Measurements from ENCODE around the gene MYO18A.

The MYO18A gene

GRCh38 chr17:29036584-29036983, 143.6 kb downstream of the MYO18A start:
- no peak for DNase-seq (ENCODE audit: low read depth in 1 of 2, low spot score in 1 of 2)

- DNase-seq (ENCODE audit: low read depth in 1 of 2, low spot score in 1 of 2): no peak
Observed at GRCh38 chr17:29034510-29034909, 145.7 kb downstream of the MYO18A start.

- no peak for DNase-seq (ENCODE audit: low read depth in 1 of 2, low spot score in 1 of 2)
Observed at GRCh38 chr17:29032857-29033197, 147.4 kb downstream of the MYO18A start.

GRCh38 chr17:29032013-29032856, 148.0 kb downstream of the MYO18A start:
- DNase-seq (ENCODE audit: low read depth in 1 of 2, low spot score in 1 of 2): no peak

GRCh38 chr17:29031488-29031887, 148.7 kb downstream of the MYO18A start:
- DNase-seq (ENCODE audit: low read depth in 1 of 2, low spot score in 1 of 2): no peak

GRCh38 chr17:29024316-29024952, 155.8 kb downstream of the MYO18A start:
- DNase-seq (ENCODE audit: low read depth in 1 of 2, low spot score in 1 of 2): no peak

- no peak for DNase-seq (ENCODE audit: low read depth in 1 of 2, low spot score in 1 of 2)
Observed at GRCh38 chr17:29022074-29022473, 158.1 kb downstream of the MYO18A start.

- DNase-seq (ENCODE audit: low read depth in 1 of 2, low spot score in 1 of 2): no peak
Observed at GRCh38 chr17:29021226-29021625, 159.0 kb downstream of the MYO18A start.

Measured in stimulated activated CD4-positive, alpha-beta T cell treated with anti-CD3 and anti-CD28 coated beads, Interleukin-15, amount 100 ng/mL, for 1 hour (primary cell).